Astrocyte of the cerebellum (primary cell): ENCODE results near the gene KRTAP1-3.
"Not testable (repeated sequence)": the region's sequence is repeated elsewhere in the genome, so short reads cannot be mapped to it uniquely, and the experiment has no call there.

Source experiments
- DNase-seq: peaks from one replicate; pipeline ENCODE4 v3.0.0-alpha.2; 2011; ENCODE audit warnings: low read depth
- H3K4me3 ChIP-seq: 2 replicates; pipeline ENCODE4 v1.5.1; 2011; ENCODE audit warnings: mild to moderate bottlenecking, low read depth, low read length, moderate library complexity
- CTCF ChIP-seq: IDR thresholded peaks from 2 replicates; pipeline ENCODE4 v1.5.1; 2012; ENCODE audit warnings: low read length, low read depth, moderate library complexity, mild to moderate bottlenecking; ENCODE audit errors: missing control alignments
- in situ Hi-C: cut with HindIII; loops from 2 replicates; pipeline ENCODE4 v1.10.0; 2017; ENCODE audit warnings: low sequenced_read_pairs

KRTAP1-3 gene

GRCh38 chr17:41049110-41049509 is 14.4 kb upstream of the KRTAP1-3 start:
- in situ Hi-C loops, result no loop called here
- DNase-seq, result no peak
- no peak for TF ChIP-seq CTCF
- H3K4me3 ChIP-seq, result no peak overlapping the region

- TF ChIP-seq CTCF, result no peak
- no peak for DNase-seq
- H3K4me3 ChIP-seq, result no peak overlapping the region
- in situ Hi-C loops, result no loop called here
These were observed 13.8 kb upstream of the KRTAP1-3 start for GRCh38 chr17:41048441-41048840.

GRCh38 chr17:41046735-41047465 is 12.2 kb upstream of the KRTAP1-3 start, which contains the start of gene KRTAP2-1:
TSS of gene KRTAP2-1 (minus strand) at chr17:41047316. CDS start at chr17:41047267, 49 bp downstream.
- DNase-seq, in situ Hi-C loops, H3K4me3 ChIP-seq: not testable (repeated sequence)

GRCh38 chr17:41042953-41043352 is 8.3 kb upstream of the KRTAP1-3 start:
- in situ Hi-C loops, result no loop called here
- H3K4me3 ChIP-seq, result no peak overlapping the region
- TF ChIP-seq CTCF, result no peak

GRCh38 chr17:41040783-41041571 is 6.3 kb upstream of the KRTAP1-3 start, which contains the start of gene KRTAP1-1:
TSS of gene KRTAP1-1 (minus strand) at chr17:41041450. CDS start at chr17:41041397, 53 bp downstream.
- H3K4me3 ChIP-seq, in situ Hi-C loops, DNase-seq: not testable (repeated sequence)

More at GRCh38 chr17:41042953-41043352, 8.3 kb upstream of the KRTAP1-3 start:
- no peak for DNase-seq

GRCh38 chr17:41037853-41038350 is 3.2 kb upstream of the KRTAP1-3 start:
- H3K4me3 ChIP-seq, result no peak overlapping the region
- no peak for TF ChIP-seq CTCF
- in situ Hi-C loops, result no loop called here
- no peak for DNase-seq

- H3K4me3 ChIP-seq, result no peak within 1 kb of the TSS
- in situ Hi-C loops, result no loop called here
- DNase-seq, result no peak
- no peak for TF ChIP-seq CTCF
These were observed 4.9 kb downstream of the KRTAP1-3 start, which contains the start of gene KRTAP1-4 for GRCh38 chr17:41029633-41030245. TSS of gene KRTAP1-4 (minus strand) at chr17:41030195. CDS start at chr17:41030078, 117 bp downstream.
